OCI-M2 (cell line): ENCODE results near the gene ACSL6.

Experiments used
- DNase-seq: peaks from one replicate; lab custom pipeline; 2025; ENCODE audit not compliant: unreplicated experiment; lab: John Stamatoyannopoulos, UW

Gene ACSL6

GRCh38 chr5:132001647-132002561 is 9.6 kb downstream of the ACSL6 start:
- no peak for DNase-seq

GRCh38 chr5:132000677-132001453 is 10.6 kb downstream of the ACSL6 start:
- no peak for DNase-seq

GRCh38 chr5:132000241-132000490 is 11.3 kb downstream of the ACSL6 start:
- DNase-seq = no peak

- no peak for DNase-seq
Measured at GRCh38 chr5:131999441-132000240, 11.8 kb downstream of the ACSL6 start.

GRCh38 chr5:131999041-131999440 is 12.4 kb downstream of the ACSL6 start:
- DNase-seq = no peak

GRCh38 chr5:131998431-131999040 is 12.9 kb downstream of the ACSL6 start:
- no peak for DNase-seq

GRCh38 chr5:131997727-131998117 is 13.7 kb downstream of the ACSL6 start:
- no peak for DNase-seq

GRCh38 chr5:131997026-131997726 is 14.3 kb downstream of the ACSL6 start:
- no peak for DNase-seq

- peak; percentile 25 for DNase-seq
Measured at GRCh38 chr5:131996210-131997025, 15.0 kb downstream of the ACSL6 start.

- DNase-seq = no peak
Measured at GRCh38 chr5:131994533-131995226, 16.8 kb downstream of the ACSL6 start.

- no peak for DNase-seq
Measured at GRCh38 chr5:131994090-131994489, 17.4 kb downstream of the ACSL6 start.

- DNase-seq = no peak
Measured at GRCh38 chr5:131993676-131994075, 17.8 kb downstream of the ACSL6 start.

GRCh38 chr5:131992370-131992769 is 19.1 kb downstream of the ACSL6 start:
- no peak for DNase-seq

GRCh38 chr5:131991593-131992324 is 19.7 kb downstream of the ACSL6 start:
- no peak for DNase-seq

- no peak for DNase-seq
Measured at GRCh38 chr5:131990716-131991115, 20.7 kb downstream of the ACSL6 start.

- no peak for DNase-seq
Measured at GRCh38 chr5:131988601-131989000, 22.9 kb downstream of the ACSL6 start.

GRCh38 chr5:131987251-131987650 is 24.2 kb downstream of the ACSL6 start:
- no peak for DNase-seq

GRCh38 chr5:131986161-131986912 is 25.1 kb downstream of the ACSL6 start:
- no peak for DNase-seq
